ENCODE data around the gene ECSCR.

- TF ChIP-seq POLR2A (IDR thresholded peaks at IDR 0.05) (no peak), CTCF (IDR thresholded peaks at IDR 0.05) (no peak), EP300 (IDR thresholded peaks at IDR 0.05) (no peak)
Observed at GRCh38 chr5:139445325-139446170, 17.0 kb downstream of the ECSCR start.
